Measurements from ENCODE around the gene SLC6A11. TPM values are rescaled to one million over a fixed set of nuclear protein-coding genes. Genes with fewer than 3 reads are reported as not detected.

The SLC6A11 gene
- total and polyA plus RNA-seq, 2 of the 13 experiments (the other 11 are each of a cell fraction or from before 2014, with no cell fraction given): 17.9 to 34.5 TPM

DNA sequence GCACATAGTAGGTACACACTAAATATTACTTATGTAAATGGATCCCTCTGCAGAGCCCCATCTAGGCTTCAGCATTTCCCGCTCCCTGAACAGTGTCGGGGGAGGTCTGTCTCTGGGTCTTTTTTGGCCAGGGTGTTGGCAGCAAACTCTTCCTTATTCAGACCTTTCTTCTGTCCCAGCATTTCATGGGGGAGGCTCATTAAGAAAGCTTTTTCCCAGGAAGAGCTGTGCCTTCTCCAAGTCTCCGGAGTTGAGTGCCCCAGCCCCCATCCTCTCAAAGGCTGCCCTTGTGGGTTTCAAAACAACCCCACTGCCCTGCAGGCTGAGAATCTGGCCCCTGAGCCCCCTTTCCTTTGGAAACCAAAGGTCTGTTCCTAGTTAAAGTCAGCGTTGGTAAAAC, 25.1 kb downstream of the SLC6A11 start:
- no peak for FAIRE-seq
- no peaks in the 10 kb centered on the region for H3K9me3 ChIP-seq (ENCODE audit: low read length)
- CTCF ChIA-PET (ENCODE audit: low intra/inter-chr PET ratio, low total read pairs): no interaction called here
- H3K4me1 ChIP-seq (ENCODE audit: insufficient read depth, low read length): no peaks in the 10 kb centered on the region
- H3K79me2 ChIP-seq (ENCODE audit: insufficient read depth, low read length): no peaks in the 10 kb centered on the region
- no peak for TF ChIP-seq AHDC1 (CRISPR knock-in tag; IDR thresholded peaks at IDR 0.05; ENCODE audit: borderline replicate concordance)
- BruUV-seq (replicated peaks): no TSS peak
- no peak overlapping the region for H3K4me2 ChIP-seq (ENCODE audit: low read depth, low read length)
- POLR2A ChIA-PET: no interaction called here
- DNase-seq (ENCODE audit: low spot score): no peak
- H3K36me3 ChIP-seq (replicated peaks in 1 of 2; ENCODE audit: control insufficient read depth in 1 of 2, insufficient read depth in 2 of 2, low read length in 2 of 2): peaks cover 1 to 12% of the 10 kb centered on the region in 2 experiments; a peak in 2 of 5 replicates
- no peaks in the 10 kb centered on the region for H4K20me1 ChIP-seq (ENCODE audit: insufficient read depth, low read length)
- ATAC-seq: no peak
- in situ Hi-C loops (cut with HindIII; ENCODE audit: extremely low pct_ligation_motif_present, low pct_unique_long_range_greater_than_20kb): no loop called here
- WGBS (ENCODE audit: low lambda C conversion rate): 58% methylated on average over 4 of the region's 4 CpGs
- H2AFZ ChIP-seq (ENCODE audit: low read length): no peak overlapping the region
- 0 out of 5 replicates have a peak, but pooled peaks cover 0 to 1% of the 10 kb centered on the region in 2 experiments for H3K27me3 ChIP-seq (ENCODE audit: control insufficient read depth in 1 of 2, insufficient read depth in 2 of 2, low read length in 2 of 2)
- H3K4me3 ChIP-seq (replicated peaks in 1 of 3; ENCODE audit: insufficient read depth in 1 of 3, low read depth in 2 of 3, low read length in 3 of 3): no peak overlapping the region
- H3K9ac ChIP-seq (ENCODE audit: insufficient read depth, low read depth, low read length): no peak overlapping the region
- intact Hi-C loops (cut with micrococcal nuclease; ENCODE audit: unreplicated experiment): no loop called here
- H3K27ac ChIP-seq (ENCODE audit: extremely low read length, insufficient read depth, low read length): no peak overlapping the region

DNA sequence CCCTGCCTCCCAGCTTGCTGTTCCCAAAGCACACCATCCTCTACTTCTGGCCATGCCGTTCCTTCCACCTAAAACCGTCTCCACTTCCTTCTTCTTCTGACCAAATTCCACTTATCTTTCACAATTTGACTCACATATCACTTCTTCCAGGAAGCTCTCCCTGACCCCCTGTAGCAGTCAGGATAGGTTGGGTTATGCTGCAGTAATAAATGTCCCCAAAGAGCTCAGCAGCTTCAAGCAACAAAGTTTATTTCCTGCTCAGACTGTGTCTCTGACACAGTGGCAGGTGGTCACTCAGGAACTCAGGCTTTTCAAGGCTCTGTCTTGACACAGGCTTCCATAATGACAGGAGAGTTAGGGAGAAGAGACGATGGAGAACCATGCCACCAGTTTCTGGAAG, 27.4 kb downstream of the SLC6A11 start:
- no peaks in the 10 kb centered on the region for H3K79me2 ChIP-seq (ENCODE audit: insufficient read depth, low read length)
- H2AFZ ChIP-seq (ENCODE audit: low read length): no peak overlapping the region
- H3K9ac ChIP-seq (ENCODE audit: insufficient read depth, low read depth, low read length): no peak overlapping the region
- no peak overlapping the region for H3K27ac ChIP-seq (ENCODE audit: extremely low read length, insufficient read depth, low read length)
- POLR2A ChIA-PET: no interaction called here
- H3K9me3 ChIP-seq (ENCODE audit: low read length): no peaks in the 10 kb centered on the region
- H3K4me3 ChIP-seq (replicated peaks in 1 of 3; ENCODE audit: insufficient read depth in 1 of 3, low read depth in 2 of 3, low read length in 3 of 3): no peak overlapping the region
- in situ Hi-C loops (cut with HindIII; ENCODE audit: extremely low pct_ligation_motif_present, low pct_unique_long_range_greater_than_20kb): no loop called here
- H4K20me1 ChIP-seq (ENCODE audit: insufficient read depth, low read length): no peaks in the 10 kb centered on the region
- H3K4me2 ChIP-seq (ENCODE audit: low read depth, low read length): no peak overlapping the region
- 72% methylated on average over 3 of the region's 3 CpGs for WGBS (ENCODE audit: low lambda C conversion rate)
- H3K27me3 ChIP-seq (ENCODE audit: control insufficient read depth in 1 of 2, insufficient read depth in 2 of 2, low read length in 2 of 2): peaks cover 0 to 1% of the 10 kb centered on the region in 2 experiments; a peak in 1 of 5 replicates
- H3K4me1 ChIP-seq (ENCODE audit: insufficient read depth, low read length): no peaks in the 10 kb centered on the region
- no peak for ATAC-seq
- CTCF ChIA-PET (ENCODE audit: low intra/inter-chr PET ratio, low total read pairs): no interaction called here
- peaks cover 1 to 16% of the 10 kb centered on the region in 2 experiments; a peak in 3 of 5 replicates for H3K36me3 ChIP-seq (replicated peaks in 1 of 2; ENCODE audit: control insufficient read depth in 1 of 2, insufficient read depth in 2 of 2, low read length in 2 of 2)
- no peak for DNase-seq (ENCODE audit: low spot score)
- TF ChIP-seq ZNF12 (CRISPR knock-in tag; IDR thresholded peaks at IDR 0.05) (peak; percentile 92), ZNF607 (CRISPR knock-in tag; IDR thresholded peaks at IDR 0.05; ENCODE audit: borderline replicate concordance) (no peak)
- FAIRE-seq: no peak
- no TSS peak for BruUV-seq (replicated peaks)
- intact Hi-C loops (cut with micrococcal nuclease; ENCODE audit: unreplicated experiment): no loop called here

All from HepG2 (cell line).